MG63 (cell line): ENCODE measurements around the gene IDH3A. TPM values are rescaled to one million over a fixed set of nuclear protein-coding genes. Genes with fewer than 3 reads are reported as not detected.

Experiments
- DNase-seq: peaks from one replicate; pipeline ENCODE4 v3.0.0-alpha.2; 2020
- H3K27me3 ChIP-seq: fragments of 250-450 bp; sonication (Bioruptor Pico); 2 replicates; pipeline ENCODE4 v1.5.1; 2020; ENCODE audit warnings: mild to moderate bottlenecking, moderate library complexity
- H3K36me3 ChIP-seq: fragments of 250-450 bp; sonication (Bioruptor Pico); 2 replicates; pipeline ENCODE4 v1.5.1; 2020; ENCODE audit warnings: mild to moderate bottlenecking, moderate library complexity
- H3K4me3 ChIP-seq: fragments of 250-450 bp; sonication (Bioruptor Pico); 2 replicates; pipeline ENCODE4 v1.5.1; 2020; ENCODE audit warnings: mild to moderate bottlenecking, moderate library complexity
- H3K9me3 ChIP-seq: fragments of 250-450 bp; sonication (Bioruptor Pico); 2 replicates; pipeline ENCODE4 v1.5.1; 2020; ENCODE audit warnings: mild to moderate bottlenecking, moderate library complexity
- total RNA-seq: library from RNA; depleted of rRNA; stranded (reverse); fragments of >200 nt; shearing (Covaris generic); gene quantifications from 2 replicates; pipeline ENCODE4 v1.2.3, GENCODE V29; 2014; ENCODE audit warnings: low replicate concordance

Gene IDH3A
- total RNA-seq, 1 experiment from 2014 or later: 67.3 TPM

DNA sequence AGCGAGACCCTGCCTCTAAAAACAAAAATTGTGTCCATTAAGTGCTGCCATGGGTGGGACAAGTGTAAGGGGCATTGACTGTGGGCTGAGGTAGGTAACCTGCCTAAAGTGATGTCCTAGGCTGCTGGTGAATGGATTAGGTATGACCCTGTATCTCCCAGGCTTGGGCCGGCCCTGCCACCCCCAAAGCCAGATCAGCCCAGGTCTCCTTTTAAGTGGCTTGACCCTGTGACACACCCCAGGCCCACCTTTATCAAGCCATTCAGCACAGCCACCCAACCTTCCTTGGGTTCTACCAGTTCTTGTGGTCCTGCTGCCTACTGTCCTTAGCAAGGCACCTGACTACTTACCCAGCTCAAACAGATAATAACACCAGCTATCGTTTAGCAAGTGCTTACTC is 36.6 kb upstream of the IDH3A start:
- Histone ChIP-seq H3K4me3 (no peak overlapping the region), H3K27me3 (no peaks in the 10 kb centered on the region), H3K36me3 (no peaks in the 10 kb centered on the region), H3K9me3 (no peaks in the 10 kb centered on the region)
- DNase-seq: no peak

DNA sequence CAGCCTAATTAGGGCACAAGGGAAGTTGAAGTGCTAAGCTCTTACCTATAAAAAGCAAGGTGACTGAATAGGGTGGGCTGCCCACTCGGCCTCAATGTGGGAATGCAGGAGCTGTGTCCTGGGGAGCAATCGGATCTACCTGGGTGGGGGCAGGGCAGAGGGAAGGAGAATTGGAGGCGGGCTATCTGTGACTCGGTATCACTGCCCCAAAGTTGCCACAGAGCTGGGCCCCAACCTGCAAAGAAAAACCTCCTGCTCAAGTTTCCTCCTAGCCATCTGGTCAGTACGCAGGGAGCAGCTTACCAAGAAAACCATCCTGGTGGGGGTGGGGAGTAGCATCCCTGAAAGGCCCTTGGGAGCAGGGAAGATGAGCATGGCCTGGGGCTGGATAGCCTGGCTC is 28.6 kb upstream of the IDH3A start:
- H3K9me3 ChIP-seq: no peaks in the 10 kb centered on the region
- H3K27me3 ChIP-seq: no peaks in the 10 kb centered on the region
- no peak for DNase-seq
- H3K4me3 ChIP-seq: no peak overlapping the region
- no peaks in the 10 kb centered on the region for H3K36me3 ChIP-seq

DNA sequence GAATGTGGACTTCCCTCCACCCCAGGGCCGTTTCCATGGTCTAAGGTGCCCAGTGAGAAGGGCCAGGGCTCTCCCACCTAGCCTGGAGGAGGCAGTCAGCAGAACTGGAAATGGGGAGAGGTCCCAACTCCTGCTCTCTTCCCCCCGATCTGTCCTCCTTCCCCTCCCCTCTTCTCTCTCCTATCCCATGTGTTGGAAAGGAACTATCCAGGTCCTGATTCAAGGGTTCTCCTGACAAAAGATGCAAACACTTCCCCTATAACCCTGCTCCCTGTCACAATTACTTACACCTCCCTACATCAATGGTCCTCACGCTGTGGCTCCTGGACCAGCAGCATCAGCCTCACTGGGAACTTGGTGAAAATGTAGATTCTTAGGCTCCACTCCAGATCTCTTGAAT is 23.9 kb upstream of the IDH3A start:
- Histone ChIP-seq H3K27me3 (no peaks in the 10 kb centered on the region), H3K36me3 (no peaks in the 10 kb centered on the region), H3K4me3 (no peak overlapping the region), H3K9me3 (no peaks in the 10 kb centered on the region)
- no peak for DNase-seq

DNA sequence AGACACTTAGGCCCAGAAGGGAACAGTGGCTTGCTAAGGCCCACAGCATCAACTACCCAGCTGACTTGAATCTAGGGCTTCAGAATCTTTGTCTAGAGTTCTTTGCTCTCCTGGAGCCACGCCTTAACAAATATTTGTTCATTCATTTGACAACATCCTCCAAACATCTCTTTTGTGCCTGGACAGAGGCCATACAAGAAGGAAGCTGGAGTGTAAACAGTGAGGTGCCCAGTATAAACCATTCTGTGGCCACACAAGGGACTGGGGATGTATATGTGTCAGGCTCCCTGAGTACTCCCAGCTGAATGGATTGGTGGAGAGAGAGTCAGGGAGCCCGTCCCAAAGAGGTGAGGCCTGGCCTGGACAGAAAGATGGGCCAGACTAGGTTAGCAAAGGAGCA is 21.3 kb upstream of the IDH3A start:
- DNase-seq: no peak

DNA sequence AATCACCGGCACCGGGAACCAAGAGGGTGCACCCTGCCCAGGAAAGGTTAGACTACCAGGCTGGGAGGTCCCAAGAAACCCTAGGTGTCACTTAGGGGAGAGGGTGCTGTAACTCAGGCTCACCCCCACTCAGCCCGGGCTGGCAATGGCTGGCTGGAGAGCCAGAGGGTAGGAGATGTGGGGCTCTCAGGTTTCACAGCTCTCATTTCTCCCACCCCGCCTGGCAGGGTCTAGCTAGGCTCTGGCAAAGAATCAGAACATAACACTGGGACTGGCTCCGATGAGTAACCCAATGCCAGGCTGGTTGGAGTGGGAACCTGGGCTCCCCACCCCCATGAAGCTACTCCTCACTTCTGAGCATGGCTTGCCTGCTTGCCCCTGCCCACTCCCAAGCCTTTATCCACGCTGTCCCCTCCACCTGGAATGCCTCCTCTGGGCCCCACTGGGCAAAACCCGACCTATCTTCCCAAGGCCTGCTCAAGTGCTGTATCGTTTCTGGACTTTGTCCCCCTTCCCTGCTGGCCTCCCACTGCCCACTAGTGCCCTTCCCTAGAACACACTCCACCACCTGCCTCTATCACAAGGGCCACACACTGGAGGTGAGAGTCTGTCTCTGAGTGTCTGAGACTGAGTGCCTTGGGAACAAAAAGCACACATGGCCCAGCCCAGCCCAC is 19.9 kb upstream of the IDH3A start:
- peak; percentile 71 for DNase-seq
- no peaks in the 10 kb centered on the region for H3K36me3 ChIP-seq
- H3K9me3 ChIP-seq: no peaks in the 10 kb centered on the region
- H3K4me3 ChIP-seq: no peak overlapping the region
- H3K27me3 ChIP-seq: no peaks in the 10 kb centered on the region

More for the DNA sequence above, 21.3 kb upstream of the IDH3A start:
- H3K27me3 ChIP-seq: no peaks in the 10 kb centered on the region
- H3K9me3 ChIP-seq: no peaks in the 10 kb centered on the region
- no peak overlapping the region for H3K4me3 ChIP-seq
- H3K36me3 ChIP-seq: no peaks in the 10 kb centered on the region

DNA sequence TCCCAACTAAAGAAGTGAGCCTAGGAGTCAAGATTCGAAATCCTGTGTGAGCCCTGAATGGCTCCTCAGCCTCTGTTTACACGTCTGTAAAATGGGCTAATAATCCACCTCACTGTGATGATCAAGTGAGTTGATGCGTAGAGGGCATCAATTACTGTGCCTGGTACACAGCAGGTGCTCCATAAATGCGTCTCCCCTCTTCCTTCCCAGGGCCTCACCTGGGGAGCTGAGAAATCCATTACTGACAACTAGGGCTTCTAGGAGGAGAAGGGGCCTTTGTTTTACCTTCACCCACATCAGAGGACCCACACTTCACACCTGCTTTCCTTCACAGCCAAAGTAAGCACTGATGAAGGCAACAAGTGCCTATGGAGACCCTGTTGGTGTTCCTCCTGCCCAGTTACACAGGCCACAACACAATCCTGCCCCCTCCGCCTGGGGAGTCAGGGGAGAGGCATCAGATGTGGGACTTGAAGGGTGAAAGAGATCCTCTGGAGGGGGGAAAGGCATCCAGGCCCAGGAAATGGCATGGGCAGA is 19.3 kb upstream of the IDH3A start:
- no peak overlapping the region for H3K4me3 ChIP-seq
- no peaks in the 10 kb centered on the region for H3K36me3 ChIP-seq
- DNase-seq: no peak
- H3K9me3 ChIP-seq: no peaks in the 10 kb centered on the region
- no peaks in the 10 kb centered on the region for H3K27me3 ChIP-seq

DNA sequence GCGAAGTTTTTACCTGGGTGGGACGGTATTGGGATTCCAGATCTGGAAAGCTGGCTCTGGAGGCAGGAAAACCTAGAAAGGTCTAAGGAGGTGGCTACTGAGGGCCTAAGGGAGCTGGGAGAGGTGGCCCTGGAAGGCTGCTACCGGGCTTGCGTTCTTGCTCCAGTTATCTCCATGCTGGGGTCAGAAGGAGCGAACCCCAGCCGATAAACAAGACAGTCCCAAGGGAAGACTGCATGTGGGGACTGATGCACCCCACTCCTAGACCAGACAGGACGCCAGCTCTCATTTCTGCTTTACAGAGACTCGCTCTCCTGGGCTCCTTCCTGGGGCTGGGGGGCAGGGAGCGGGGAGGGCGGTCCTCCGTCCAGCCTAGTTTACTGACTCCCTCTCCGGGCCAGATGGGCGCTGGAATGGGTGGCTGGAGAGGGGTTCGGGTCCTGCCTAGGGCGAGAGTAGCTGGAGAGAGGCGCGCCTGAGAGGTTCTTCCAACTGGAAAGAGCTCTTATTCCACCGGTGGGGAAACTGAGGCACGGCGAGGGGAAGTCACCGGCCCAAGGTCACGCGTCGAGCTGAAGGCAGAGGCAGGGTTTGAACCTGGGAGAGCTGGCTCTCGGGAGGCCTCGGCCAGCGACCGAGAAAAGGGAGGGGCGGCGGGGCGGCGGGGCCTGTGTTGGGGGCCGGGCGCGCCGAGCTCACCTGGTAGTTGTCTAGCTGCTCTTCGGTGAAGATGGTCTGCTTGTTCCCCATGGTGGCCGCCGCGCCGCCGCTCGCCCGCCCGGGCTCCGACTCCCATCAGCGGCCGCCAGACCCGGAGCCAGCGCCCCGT is 18.5 kb upstream of the IDH3A start:
- H3K36me3 ChIP-seq: no peaks in the 10 kb centered on the region
- no peaks in the 10 kb centered on the region for H3K27me3 ChIP-seq
- H3K4me3 ChIP-seq: no peak overlapping the region
- H3K9me3 ChIP-seq: no peaks in the 10 kb centered on the region
- no peak for DNase-seq

DNA sequence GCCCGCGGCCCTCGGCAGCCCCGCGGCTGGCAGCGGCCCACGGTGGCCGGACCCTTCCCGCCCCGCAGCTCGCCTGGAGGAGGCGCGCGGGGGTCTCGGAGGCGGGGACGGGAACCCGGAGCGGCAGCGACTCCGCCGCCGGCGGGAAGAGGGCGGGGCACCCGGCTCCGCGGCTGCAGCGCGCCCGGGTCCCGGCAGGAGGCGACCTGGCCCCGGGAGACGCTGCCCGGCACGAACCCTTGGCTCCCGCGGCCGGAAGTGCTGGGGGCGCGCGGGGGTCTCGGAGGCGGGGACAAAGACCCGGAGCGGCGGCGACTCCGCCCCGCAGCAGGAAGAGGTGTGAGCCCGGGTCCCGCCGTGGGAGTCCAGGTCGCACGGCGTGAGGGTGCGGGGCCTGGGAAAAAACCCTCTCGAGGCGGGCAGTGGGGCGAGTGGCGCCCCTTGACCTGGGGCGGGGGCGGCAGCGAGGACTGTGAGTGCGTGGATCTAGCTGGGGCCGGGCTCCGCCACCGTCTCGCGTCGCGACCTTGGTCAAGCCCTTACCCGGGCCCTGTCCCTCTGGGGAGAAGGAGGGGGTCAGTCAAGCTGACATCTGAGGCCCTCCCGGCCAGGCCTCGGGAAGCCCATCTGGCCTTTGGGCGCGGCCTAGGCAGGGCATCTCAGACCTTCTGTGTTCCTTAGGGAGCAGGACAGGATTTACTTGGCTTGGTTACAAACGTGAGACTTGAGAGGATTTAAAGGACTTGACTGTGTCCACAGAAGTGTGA is 17.7 kb upstream of the IDH3A start, which contains the start of gene CIB2:
TSS of gene CIB2 (minus strand) at position 151 of the 767 bp plus-strand sequence. CDS start 230 bp downstream, outside the sequence.
- DNase-seq: peak; percentile 75
- Histone ChIP-seq H3K36me3 (no peaks in the 10 kb centered on the region), H3K27me3 (no peaks in the 10 kb centered on the region), H3K4me3 (peak within 1 kb of the TSS; percentile 72), H3K9me3 (no peaks in the 10 kb centered on the region)

DNA sequence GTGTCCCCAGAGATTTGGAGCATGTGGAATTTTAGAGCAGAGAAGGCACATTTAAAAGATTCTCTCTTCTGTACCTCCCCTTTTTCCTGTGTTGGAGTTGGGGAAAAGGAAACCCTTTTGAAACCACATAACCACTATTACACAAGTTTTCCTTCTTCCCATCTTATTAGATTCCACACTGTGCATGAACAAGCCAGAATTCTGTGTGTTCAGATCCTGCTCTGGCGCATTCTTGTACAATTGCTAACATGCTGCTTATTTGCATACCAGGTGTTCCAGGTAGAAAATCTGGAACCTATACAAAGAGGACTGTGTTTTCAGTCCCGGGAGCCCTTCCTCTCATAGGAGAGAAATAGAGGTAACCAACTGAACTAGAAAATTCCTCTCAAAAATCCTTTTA is 15.4 kb upstream of the IDH3A start:
- no peaks in the 10 kb centered on the region for H3K36me3 ChIP-seq
- DNase-seq: no peak
- H3K9me3 ChIP-seq: no peaks in the 10 kb centered on the region
- H3K4me3 ChIP-seq: no peak overlapping the region
- H3K27me3 ChIP-seq: no peaks in the 10 kb centered on the region

DNA sequence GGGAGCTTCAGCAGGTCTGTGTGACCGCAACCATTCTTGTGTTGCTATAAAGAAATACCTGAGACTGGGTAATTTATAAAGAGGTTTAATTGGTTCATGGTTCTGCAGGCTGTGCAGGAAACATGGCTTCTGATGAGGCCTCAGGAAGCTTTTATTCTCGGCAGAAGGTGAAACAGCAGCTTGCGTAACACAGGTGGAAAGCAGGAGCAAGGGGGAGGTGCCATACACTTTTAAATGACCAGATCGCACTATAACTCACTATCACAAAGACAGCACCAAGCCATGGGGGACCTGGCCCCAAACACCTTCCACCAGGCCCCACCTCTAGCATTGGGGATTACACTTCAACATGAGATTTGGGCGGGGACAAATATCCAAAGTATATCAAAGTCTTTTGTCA is 9.6 kb upstream of the IDH3A start:
- Histone ChIP-seq H3K9me3 (no peaks in the 10 kb centered on the region), H3K36me3 (no peaks in the 10 kb centered on the region), H3K4me3 (no peak overlapping the region), H3K27me3 (peaks cover 2% of the 10 kb centered on the region)
- no peak for DNase-seq

DNA sequence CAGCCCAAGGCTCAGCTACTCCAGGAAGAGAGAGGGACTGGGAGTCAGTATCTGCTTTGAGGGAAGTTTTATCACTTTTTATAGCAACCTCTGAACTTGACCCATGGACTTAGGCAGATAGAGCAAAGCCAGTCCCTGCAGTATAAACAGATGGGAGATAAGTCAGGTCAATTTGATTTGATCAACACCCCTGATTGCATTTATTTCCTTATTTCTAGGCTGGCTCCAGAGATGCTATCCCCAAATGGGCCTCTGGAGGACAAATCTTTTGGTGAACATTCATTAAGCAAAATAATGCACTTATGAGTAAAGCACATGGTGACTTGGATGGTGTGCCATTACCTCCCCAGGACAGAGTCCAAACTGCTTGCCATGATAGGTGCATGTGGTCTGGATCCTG is 8.9 kb upstream of the IDH3A start:
- no peaks in the 10 kb centered on the region for H3K36me3 ChIP-seq
- peaks cover 2% of the 10 kb centered on the region for H3K27me3 ChIP-seq
- no peak for DNase-seq
- no peak overlapping the region for H3K4me3 ChIP-seq
- H3K9me3 ChIP-seq: no peaks in the 10 kb centered on the region

DNA sequence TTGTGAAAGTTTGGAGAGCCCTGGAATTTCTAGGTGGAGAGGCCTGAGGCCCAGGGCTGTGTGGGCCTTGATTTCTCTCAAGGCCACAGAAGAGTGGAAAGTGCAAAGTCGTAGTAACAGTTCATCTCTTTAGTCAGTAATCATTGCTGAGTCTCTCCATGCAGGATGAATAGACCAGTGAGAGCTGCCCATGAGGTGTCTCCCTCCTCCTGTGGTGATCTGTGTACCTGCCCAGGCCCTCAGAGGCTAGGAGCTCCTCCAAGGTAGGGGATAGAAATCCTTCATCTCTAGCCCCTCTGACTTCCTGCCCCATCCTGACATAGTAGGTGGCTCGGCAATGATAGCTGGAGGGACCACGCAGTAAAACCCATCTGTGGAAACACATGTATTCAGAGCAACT is 6.8 kb upstream of the IDH3A start:
- no peaks in the 10 kb centered on the region for H3K9me3 ChIP-seq
- no peaks in the 10 kb centered on the region for H3K36me3 ChIP-seq
- H3K4me3 ChIP-seq: no peak overlapping the region
- peaks cover 2% of the 10 kb centered on the region for H3K27me3 ChIP-seq
- no peak for DNase-seq

DNA sequence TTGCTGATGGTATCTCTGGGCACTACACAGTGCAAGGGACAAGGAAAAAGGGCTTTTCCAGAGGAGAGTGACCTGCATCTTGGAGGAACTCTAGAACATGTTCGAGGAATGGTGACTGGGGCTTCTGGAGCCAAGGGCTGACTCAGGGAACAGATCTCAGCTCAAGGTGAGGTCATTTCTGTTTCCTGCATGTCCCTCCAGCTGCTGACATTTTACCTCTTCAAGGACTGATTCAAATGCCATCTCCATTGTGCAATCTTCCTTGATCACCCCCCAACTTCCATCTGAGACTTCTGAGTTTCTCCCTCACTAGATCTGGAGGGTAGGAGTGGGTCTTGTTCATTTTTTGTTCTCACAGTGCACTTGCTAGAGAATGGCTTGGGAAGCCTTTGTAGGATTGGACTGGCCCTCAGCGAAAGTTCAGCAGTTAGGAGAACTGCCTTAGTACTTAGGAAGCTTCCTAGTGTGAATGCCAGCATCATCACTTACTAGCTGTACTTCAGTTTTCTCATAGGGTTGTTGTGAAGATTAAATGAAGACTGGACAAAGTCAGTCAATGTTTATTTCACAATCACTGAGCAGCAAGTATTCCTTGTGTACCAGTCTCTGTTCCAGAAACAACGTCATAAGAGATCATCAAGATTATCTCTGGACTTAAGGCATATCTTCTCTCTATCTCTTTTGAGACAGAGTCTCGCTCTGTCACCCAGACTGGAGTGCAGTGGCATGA is 2.6 kb upstream of the IDH3A start:
- Histone ChIP-seq H3K9me3 (no peaks in the 10 kb centered on the region), H3K27me3 (no peaks in the 10 kb centered on the region), H3K4me3 (no peak overlapping the region), H3K36me3 (no peaks in the 10 kb centered on the region; the same call in none of the 2 replicates)
- peak; percentile 26 for DNase-seq

DNA sequence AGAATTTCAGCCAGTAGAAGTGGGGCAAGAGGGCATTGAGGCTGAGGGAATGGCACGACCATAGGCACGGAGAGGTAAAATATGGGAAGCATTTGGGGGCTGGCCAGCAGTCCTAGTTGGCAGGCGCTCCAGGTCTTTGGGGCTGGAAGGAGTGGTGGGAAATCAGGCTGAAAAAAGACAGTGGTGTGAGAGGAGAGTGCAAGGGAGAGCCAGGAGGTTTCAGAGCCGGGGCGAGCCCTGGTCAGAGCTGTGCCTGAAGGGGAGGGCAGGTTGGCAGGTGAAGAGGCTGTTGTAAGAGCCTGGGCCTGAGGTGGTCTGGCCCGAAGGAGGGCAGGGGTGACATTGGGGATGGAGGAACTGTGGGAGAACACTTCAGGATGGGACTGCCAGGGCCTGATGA is 1.6 kb upstream of the IDH3A start:
- Histone ChIP-seq H3K9me3 (no peaks in the 10 kb centered on the region), H3K36me3 (no peaks in the 10 kb centered on the region; the same call in none of the 2 replicates), H3K4me3 (no peak overlapping the region), H3K27me3 (no peaks in the 10 kb centered on the region)
- no peak for DNase-seq

DNA sequence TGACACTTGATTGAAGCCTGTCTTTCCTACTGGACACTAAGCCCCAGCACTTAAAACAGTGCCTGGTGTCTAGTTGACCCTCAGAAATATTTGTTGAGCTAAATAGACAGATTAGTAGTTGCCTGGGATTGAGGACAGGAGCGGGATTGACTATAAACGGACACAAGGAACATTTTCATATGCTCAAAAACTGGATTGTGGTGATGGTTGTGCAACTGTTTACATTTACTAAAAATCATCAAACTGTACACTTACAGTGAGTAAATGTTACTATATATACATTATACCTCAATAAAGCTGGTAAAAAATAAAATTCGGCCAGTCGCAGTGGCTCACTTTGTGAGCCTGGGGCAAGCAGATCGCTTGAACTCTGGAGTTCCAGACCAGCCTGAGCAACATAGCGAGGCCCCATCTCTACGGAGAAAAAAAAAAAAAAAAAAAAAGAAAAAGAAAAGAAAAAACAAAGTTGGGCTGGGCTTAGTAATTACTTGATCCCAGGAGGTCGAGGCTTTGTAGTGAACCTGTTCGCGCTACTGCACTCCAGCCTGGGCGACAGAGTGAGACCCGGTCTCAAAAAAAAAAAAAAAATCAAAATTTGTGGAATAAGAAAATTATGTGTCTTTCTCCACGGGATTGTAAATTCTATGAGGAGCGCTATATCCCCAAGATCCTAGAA is 632 bp upstream of the IDH3A start:
- Histone ChIP-seq H3K9me3 (no peaks in the 10 kb centered on the region), H3K27me3 (no peaks in the 10 kb centered on the region), H3K4me3 (peak overlapping the region; percentile 81), H3K36me3 (peaks cover 2% of the 10 kb centered on the region)
- no peak for DNase-seq
